Liver (tissue), 9 donors: ENCODE measurements around the gene HIVEP3. TPM values are rescaled to one million over a fixed set of nuclear protein-coding genes. Genes with fewer than 3 reads are reported as not detected.

Experiments used
- DNase-seq: peaks from one replicate; pipeline ENCODE4 v3.0.0-alpha.2; 2017; ENCODE audit warnings: low spot score
- H3K27ac ChIP-seq, 2 donors: one replicate each; pipeline ENCODE4 v1.7.0; 2013; ENCODE audit warnings: inconsistent platforms in 2 of 2, low read length in 2 of 2, control low read depth in 1 of 2, low read depth in 1 of 2, mild to moderate bottlenecking in 1 of 2
- H3K27me3 ChIP-seq, 4 donors: one replicate each; pipeline versions ENCODE4 v1.6.1 to v1.7.0; 2013; ENCODE audit warnings: low read length in 3 of 4, inconsistent platforms in 1 of 4, mild to moderate bottlenecking in 1 of 4, moderate library complexity in 1 of 4; ENCODE audit not compliant: control insufficient read depth in 4 of 4, insufficient read depth in 4 of 4
- H3K36me3 ChIP-seq, 4 donors: one replicate each; pipeline versions ENCODE4 v1.6.1 to v1.7.0; 2013; ENCODE audit warnings: low read length in 3 of 4, mild to moderate bottlenecking in 3 of 4, low read depth in 1 of 4, moderate library complexity in 1 of 4; ENCODE audit not compliant: control insufficient read depth in 4 of 4, insufficient read depth in 3 of 4
- H3K4me1 ChIP-seq, 4 donors: one replicate each; pipeline versions ENCODE4 v1.6.1 to v1.7.0; 2013; ENCODE audit warnings: low read length in 3 of 4, mild to moderate bottlenecking in 3 of 4, moderate library complexity in 1 of 4; ENCODE audit not compliant: control insufficient read depth in 4 of 4, insufficient read depth in 4 of 4
- H3K4me3 ChIP-seq, 3 donors: one replicate each; pipeline versions ENCODE4 v1.6.1 to v1.7.0; 2013; ENCODE audit warnings: low read length in 3 of 3, control low read depth in 1 of 3, low read depth in 1 of 3, mild to moderate bottlenecking in 1 of 3
- H3K9ac ChIP-seq, 2 donors: one replicate each; pipeline ENCODE4 v1.7.0; 2013; ENCODE audit warnings: low read length in 2 of 2, mild to moderate bottlenecking in 2 of 2, moderate library complexity in 2 of 2, control low read depth in 1 of 2, low read depth in 1 of 2
- H3K9me3 ChIP-seq, 4 donors: one replicate each; pipeline versions ENCODE4 v1.6.1 to v1.7.0; 2013; ENCODE audit warnings: low read length in 3 of 4; ENCODE audit not compliant: control insufficient read depth in 4 of 4
- CTCF ChIP-seq: fragments of 150-350 bp; IDR thresholded peaks from 2 replicates; pipeline ENCODE4 v1.5.1; 2017; ENCODE audit warnings: improper control_type of control experiment, low read depth, low read length; ENCODE audit not compliant: missing input control
- EGR1 ChIP-seq, 2 donors: IDR thresholded peaks; 2 replicates each; pipeline ENCODE4 v1.6.1; 2016 to 2018; ENCODE audit warnings: antibody characterized with exemption in 2 of 2, low read depth in 2 of 2
- FOXA1 ChIP-seq: IDR thresholded peaks from 2 replicates; pipeline ENCODE4 v1.6.1; 2016; ENCODE audit warnings: antibody characterized with exemption
- FOXA2 ChIP-seq: IDR thresholded peaks from 2 replicates; pipeline ENCODE4 v1.6.1; 2016; ENCODE audit warnings: antibody characterized with exemption
- GABPA ChIP-seq, 2 donors: IDR thresholded peaks in 1 of 2; conservative IDR thresholded peaks in 1 of 2; 2 replicates each; pipeline ENCODE4 v1.6.1; 2016; ENCODE audit warnings: antibody characterized with exemption in 2 of 2, mild to moderate bottlenecking in 1 of 2, moderate library complexity in 1 of 2
- HNF4A ChIP-seq, 2 donors: conservative IDR thresholded peaks; 2 replicates each; pipeline ENCODE4 v1.6.1; 2016; ENCODE audit warnings: antibody characterized with exemption in 2 of 2, mild to moderate bottlenecking in 2 of 2
- HNF4G ChIP-seq: IDR thresholded peaks from 2 replicates; pipeline ENCODE4 v1.6.1; 2016; ENCODE audit warnings: antibody characterized with exemption
- JUND ChIP-seq, 2 donors: IDR thresholded peaks; 2 replicates each; pipeline ENCODE4 v1.6.1; 2016; ENCODE audit warnings: antibody characterized with exemption in 2 of 2
- MAX ChIP-seq: IDR thresholded peaks from 2 replicates; pipeline ENCODE4 v1.6.1; 2016; ENCODE audit warnings: antibody characterized with exemption
- NR2F2 ChIP-seq: IDR thresholded peaks from 2 replicates; pipeline ENCODE4 v1.6.1; 2016; ENCODE audit warnings: antibody characterized with exemption
- RAD21 ChIP-seq, 2 donors: IDR thresholded peaks; 2 replicates each; pipeline ENCODE4 v1.6.1; 2016; ENCODE audit warnings: antibody characterized with exemption in 2 of 2, mild to moderate bottlenecking in 2 of 2
- REST ChIP-seq: IDR thresholded peaks from 2 replicates; pipeline ENCODE4 v1.6.1; 2016; ENCODE audit warnings: antibody characterized with exemption, mild to moderate bottlenecking
- RXRA ChIP-seq, 2 donors: IDR thresholded peaks; 2 replicates each; pipeline ENCODE4 v1.6.1; 2017 to 2018; ENCODE audit warnings: antibody characterized with exemption in 2 of 2, mild to moderate bottlenecking in 1 of 2
- SP1 ChIP-seq: IDR thresholded peaks from 2 replicates; pipeline ENCODE4 v1.6.1; 2018; ENCODE audit warnings: antibody characterized with exemption, mild to moderate bottlenecking
- TAF1 ChIP-seq: conservative IDR thresholded peaks from 2 replicates; pipeline ENCODE4 v1.6.1; 2016; ENCODE audit warnings: antibody characterized with exemption, mild to moderate bottlenecking
- YY1 ChIP-seq: IDR thresholded peaks from 2 replicates; pipeline ENCODE4 v1.6.1; 2016; ENCODE audit warnings: antibody characterized with exemption, mild to moderate bottlenecking
- WGBS: extraction: QIAGEN DNeasy Blood & Tissue Kit; methylation state at CpG from one replicate; pipeline ENCODE4 v1.1.7; 2013; 5-methylcytosine and 5-hydroxymethylcytosine counted together
- polyA plus RNA-seq, 2 donors: library from polyadenylated mRNA; stranded (reverse) in 1 of 2; unstranded in 1 of 2; fragments of 200-250 nt in 1 of 2; fragments of >200 nt in 1 of 2; fragmentation: Nextera tagmentation in 1 of 2; extraction: Ambion mirVana in 1 of 2; gene quantifications; one replicate each; pipeline versions ENCODE4 v1.2.1 to v1.2.3, GENCODE V29; 2013 to 2015
- total RNA-seq, 2 donors: library from RNA; depleted of rRNA; stranded (reverse); fragments of >200 nt; gene quantifications; one replicate each; pipeline ENCODE4 v1.2.3, GENCODE V29; 2014
- TF ChIP-seq, protein P1 (sequence below): IDR thresholded peaks from 2 replicates; pipeline ENCODE4 v1.6.1; 2016; ENCODE audit warnings: antibody characterized with exemption
- TF ChIP-seq, protein P2 (sequence below): IDR thresholded peaks from 2 replicates; pipeline ENCODE4 v1.6.1; 2016; ENCODE audit warnings: antibody characterized with exemption
- donor health status: healthy.
- donor health status: healthy.
- donor health status: healthy.
- donor health status: healthy.
- donor health status: healthy.

The HIVEP3 gene
- total and polyA plus RNA-seq, 4 donors, result 0.93 to 1.6 (median 1.4) TPM

- Histone ChIP-seq H3K27me3 (no peaks in the 10 kb centered on the region), H3K36me3 (no peaks in the 10 kb centered on the region), H3K4me3 (no peak overlapping the region), H3K4me1 (no peaks in the 10 kb centered on the region), H3K9ac (no peak overlapping the region), H3K9me3 (peaks cover 0 to 10% (median 4%) of the 10 kb centered on the region in 4 donors), H3K27ac (no peak overlapping the region)
- no peak for DNase-seq
- TF ChIP-seq RAD21 (IDR thresholded peaks at IDR 0.05) (no peak), HNF4G (no peak), FOXA1 (no peak), MAX (no peak), JUND (IDR thresholded peaks at IDR 0.05) (no peak), TAF1 (no peak), GABPA (IDR thresholded peaks at IDR 0.05 in 1 of 2, conservative IDR thresholded peaks at IDR 0.05 in 1 of 2) (no peak), HNF4A (conservative IDR thresholded peaks at IDR 0.05) (no peak), NR2F2 (no peak), REST (no peak), YY1 (no peak), EGR1 (IDR thresholded peaks at IDR 0.05; ENCODE audit: low read depth in 2 of 2) (no peak), SP1 (no peak), RXRA (IDR thresholded peaks at IDR 0.05) (no peak), FOXA2 (no peak), CTCF (no peak)
- TF ChIP-seq, protein P1, sequence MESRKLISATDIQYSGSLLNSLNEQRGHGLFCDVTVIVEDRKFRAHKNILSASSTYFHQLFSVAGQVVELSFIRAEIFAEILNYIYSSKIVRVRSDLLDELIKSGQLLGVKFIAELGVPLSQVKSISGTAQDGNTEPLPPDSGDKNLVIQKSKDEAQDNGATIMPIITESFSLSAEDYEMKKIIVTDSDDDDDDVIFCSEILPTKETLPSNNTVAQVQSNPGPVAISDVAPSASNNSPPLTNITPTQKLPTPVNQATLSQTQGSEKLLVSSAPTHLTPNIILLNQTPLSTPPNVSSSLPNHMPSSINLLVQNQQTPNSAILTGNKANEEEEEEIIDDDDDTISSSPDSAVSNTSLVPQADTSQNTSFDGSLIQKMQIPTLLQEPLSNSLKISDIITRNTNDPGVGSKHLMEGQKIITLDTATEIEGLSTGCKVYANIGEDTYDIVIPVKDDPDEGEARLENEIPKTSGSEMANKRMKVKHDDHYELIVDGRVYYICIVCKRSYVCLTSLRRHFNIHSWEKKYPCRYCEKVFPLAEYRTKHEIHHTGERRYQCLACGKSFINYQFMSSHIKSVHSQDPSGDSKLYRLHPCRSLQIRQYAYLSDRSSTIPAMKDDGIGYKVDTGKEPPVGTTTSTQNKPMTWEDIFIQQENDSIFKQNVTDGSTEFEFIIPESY, result no peak
- TF ChIP-seq, protein P2, sequence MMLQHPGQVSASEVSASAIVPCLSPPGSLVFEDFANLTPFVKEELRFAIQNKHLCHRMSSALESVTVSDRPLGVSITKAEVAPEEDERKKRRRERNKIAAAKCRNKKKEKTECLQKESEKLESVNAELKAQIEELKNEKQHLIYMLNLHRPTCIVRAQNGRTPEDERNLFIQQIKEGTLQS, result no peak
- 93% methylated on average over 2 of the region's 2 CpGs for WGBS
These were observed 152.2 kb downstream of the HIVEP3 start for GRCh38 chr1:41766546-41766945.
